ENCODE measurements around the gene CHAT. TPM values are rescaled to one million over a fixed set of nuclear protein-coding genes. Genes with fewer than 3 reads are reported as not detected.

Gene CHAT
- total RNA-seq, 3 donors from 2014 or later (not counting 1 experiment from before 2014, with no cell fraction given) = not detected

DNA sequence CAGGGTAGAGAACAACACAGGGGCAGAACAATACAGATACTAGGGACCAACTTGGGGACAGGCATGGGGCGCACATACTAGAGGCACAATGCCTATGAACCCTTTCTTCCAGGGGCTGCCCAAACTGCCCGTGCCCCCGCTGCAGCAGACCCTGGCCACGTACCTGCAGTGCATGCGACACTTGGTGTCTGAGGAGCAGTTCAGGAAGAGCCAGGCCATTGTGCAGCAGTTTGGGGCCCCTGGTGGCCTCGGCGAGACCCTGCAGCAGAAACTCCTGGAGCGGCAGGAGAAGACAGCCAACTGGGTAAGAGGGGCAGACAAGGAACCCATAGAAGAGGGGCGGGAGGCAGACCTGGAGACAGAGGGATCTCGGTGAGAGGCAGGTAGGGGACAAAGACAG is 5.8 kb downstream of the CHAT start:
- 62% methylated on average over 10 of the region's 10 CpGs for WGBS (ENCODE audit: insufficient coverage)
- no peak overlapping the region for H3K4me3 ChIP-seq (ENCODE audit: low read length)
- Mint-ChIP-seq H3K4me3 (no peak overlapping the region), H3K36me3 (no peaks in the 10 kb centered on the region), H3K9me3 (no peaks in the 10 kb centered on the region), H3K4me1 (no peaks in the 10 kb centered on the region), H3K27ac (no peak overlapping the region), H3K27me3 (ENCODE audit: low read depth in 2 of 2) (peaks cover 37 to 39% of the 10 kb centered on the region in 2 donors)
- ATAC-seq (no peak), DNase-seq (no peak)
- intact Hi-C loops (cut with micrococcal nuclease) = no loop called here
- no peak overlapping the region for H3K27ac ChIP-seq (ENCODE audit: low read length)
- H3K36me3 ChIP-seq (ENCODE audit: control insufficient read depth, insufficient read depth, low read length) = no peaks in the 10 kb centered on the region
- H3K4me1 ChIP-seq (ENCODE audit: control insufficient read depth, insufficient read depth, low read length) = peaks cover 1% of the 10 kb centered on the region
- TF ChIP-seq, protein P1, sequence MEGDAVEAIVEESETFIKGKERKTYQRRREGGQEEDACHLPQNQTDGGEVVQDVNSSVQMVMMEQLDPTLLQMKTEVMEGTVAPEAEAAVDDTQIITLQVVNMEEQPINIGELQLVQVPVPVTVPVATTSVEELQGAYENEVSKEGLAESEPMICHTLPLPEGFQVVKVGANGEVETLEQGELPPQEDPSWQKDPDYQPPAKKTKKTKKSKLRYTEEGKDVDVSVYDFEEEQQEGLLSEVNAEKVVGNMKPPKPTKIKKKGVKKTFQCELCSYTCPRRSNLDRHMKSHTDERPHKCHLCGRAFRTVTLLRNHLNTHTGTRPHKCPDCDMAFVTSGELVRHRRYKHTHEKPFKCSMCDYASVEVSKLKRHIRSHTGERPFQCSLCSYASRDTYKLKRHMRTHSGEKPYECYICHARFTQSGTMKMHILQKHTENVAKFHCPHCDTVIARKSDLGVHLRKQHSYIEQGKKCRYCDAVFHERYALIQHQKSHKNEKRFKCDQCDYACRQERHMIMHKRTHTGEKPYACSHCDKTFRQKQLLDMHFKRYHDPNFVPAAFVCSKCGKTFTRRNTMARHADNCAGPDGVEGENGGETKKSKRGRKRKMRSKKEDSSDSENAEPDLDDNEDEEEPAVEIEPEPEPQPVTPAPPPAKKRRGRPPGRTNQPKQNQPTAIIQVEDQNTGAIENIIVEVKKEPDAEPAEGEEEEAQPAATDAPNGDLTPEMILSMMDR (IDR thresholded peaks at IDR 0.05) = no peak
- H3K27me3 ChIP-seq (ENCODE audit: control insufficient read depth, insufficient read depth, low read length) = peaks cover 15% of the 10 kb centered on the region
- H3K9me3 ChIP-seq (ENCODE audit: control insufficient read depth, insufficient read depth, low read length) = no peaks in the 10 kb centered on the region

DNA sequence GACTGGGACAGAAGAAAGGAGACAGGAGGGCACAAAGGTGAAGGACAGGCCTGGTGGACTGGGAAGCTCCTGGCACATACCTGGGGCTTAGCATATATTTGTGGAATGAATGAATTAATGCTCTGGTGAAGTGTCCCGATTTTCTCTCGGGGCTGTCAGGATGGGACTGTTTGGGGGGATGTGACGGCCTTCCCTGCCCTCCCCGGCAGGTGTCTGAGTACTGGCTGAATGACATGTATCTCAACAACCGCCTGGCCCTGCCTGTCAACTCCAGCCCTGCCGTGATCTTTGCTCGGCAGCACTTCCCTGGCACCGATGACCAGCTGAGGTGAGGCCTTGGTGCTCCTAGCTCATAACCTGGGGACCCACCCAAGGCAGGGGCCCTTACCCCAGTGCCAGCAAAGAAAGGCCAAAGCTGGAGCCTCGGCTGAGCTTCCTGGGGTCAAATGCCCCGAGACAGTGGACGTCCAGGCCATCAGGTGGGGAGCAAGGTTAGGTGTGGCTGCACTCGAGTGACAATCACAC is 6.5 kb downstream of the CHAT start:
- TF ChIP-seq, protein P1 (IDR thresholded peaks at IDR 0.05) = no peak
- peaks cover 10% of the 10 kb centered on the region for H3K27me3 ChIP-seq (ENCODE audit: control insufficient read depth, insufficient read depth, low read length)
- no peak overlapping the region for H3K4me3 ChIP-seq (ENCODE audit: low read length)
- H3K36me3 ChIP-seq (ENCODE audit: control insufficient read depth, insufficient read depth, low read length) = no peaks in the 10 kb centered on the region
- 87% methylated on average over 12 of the region's 12 CpGs for WGBS (ENCODE audit: insufficient coverage)
- ATAC-seq (no peak), DNase-seq (no peak)
- H3K36me3 Mint-ChIP-seq = no peaks in the 10 kb centered on the region
- no peaks in the 10 kb centered on the region for H3K4me1 ChIP-seq (ENCODE audit: control insufficient read depth, insufficient read depth, low read length)
- H3K4me3 Mint-ChIP-seq = no peak overlapping the region
- no peaks in the 10 kb centered on the region for H3K9me3 Mint-ChIP-seq
- H3K27ac Mint-ChIP-seq = no peak overlapping the region
- H3K27ac ChIP-seq (ENCODE audit: low read length) = no peak overlapping the region
- H3K27me3 Mint-ChIP-seq (ENCODE audit: low read depth in 2 of 2) = peaks cover 34 to 36% of the 10 kb centered on the region in 2 donors
- H3K9me3 ChIP-seq (ENCODE audit: control insufficient read depth, insufficient read depth, low read length) = no peaks in the 10 kb centered on the region
- intact Hi-C loops (cut with micrococcal nuclease) = no loop called here
- no peaks in the 10 kb centered on the region for H3K4me1 Mint-ChIP-seq

DNA sequence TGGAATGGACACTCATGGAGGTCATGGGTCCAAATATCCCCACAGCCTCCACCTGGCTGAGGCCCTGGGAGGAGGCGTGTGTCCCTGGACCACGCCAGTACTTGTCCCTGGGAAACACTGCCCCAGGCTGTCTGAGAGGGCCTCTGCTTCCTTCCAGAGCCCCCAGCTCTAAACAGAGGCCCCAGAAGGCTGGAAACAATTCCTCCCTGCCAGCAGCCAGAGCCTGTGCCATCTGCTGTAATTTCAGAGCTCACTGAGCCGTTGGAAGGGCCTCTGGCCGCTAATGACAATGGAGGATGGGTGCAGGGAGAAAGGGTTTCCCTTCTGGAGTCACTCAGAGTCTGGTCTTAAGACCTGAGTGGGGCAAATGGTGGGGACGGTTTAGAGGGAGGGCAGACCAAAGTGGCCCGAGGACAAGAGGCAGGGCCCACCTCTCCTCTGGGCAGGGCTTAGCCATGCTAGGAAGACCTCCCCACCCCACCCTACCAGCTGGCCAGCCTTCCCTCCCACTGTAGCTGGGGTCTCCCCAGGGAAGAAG is 7.1 kb downstream of the CHAT start:
- intact Hi-C loops (cut with micrococcal nuclease) = no loop called here
- no peaks in the 10 kb centered on the region for H3K4me1 ChIP-seq (ENCODE audit: control insufficient read depth, insufficient read depth, low read length)
- TF ChIP-seq, protein P1 (IDR thresholded peaks at IDR 0.05) = no peak
- no peaks in the 10 kb centered on the region for H3K36me3 Mint-ChIP-seq
- peaks cover 6% of the 10 kb centered on the region for H3K27me3 ChIP-seq (ENCODE audit: control insufficient read depth, insufficient read depth, low read length)
- no peak overlapping the region for H3K27ac Mint-ChIP-seq
- no peaks in the 10 kb centered on the region for H3K36me3 ChIP-seq (ENCODE audit: control insufficient read depth, insufficient read depth, low read length)
- H3K4me1 Mint-ChIP-seq = no peaks in the 10 kb centered on the region
- no peaks in the 10 kb centered on the region for H3K9me3 ChIP-seq (ENCODE audit: control insufficient read depth, insufficient read depth, low read length)
- no peak overlapping the region for H3K4me3 Mint-ChIP-seq
- WGBS (ENCODE audit: insufficient coverage) = 52% methylated on average over 6 of the region's 6 CpGs
- no peak overlapping the region for H3K27ac ChIP-seq (ENCODE audit: low read length)
- DNase-seq = no peak
- H3K4me3 ChIP-seq (ENCODE audit: low read length) = no peak overlapping the region
- H3K9me3 Mint-ChIP-seq = no peaks in the 10 kb centered on the region
- H3K27me3 Mint-ChIP-seq (ENCODE audit: low read depth in 2 of 2) = peaks cover 29 to 31% of the 10 kb centered on the region in 2 donors
- no peak for ATAC-seq

DNA sequence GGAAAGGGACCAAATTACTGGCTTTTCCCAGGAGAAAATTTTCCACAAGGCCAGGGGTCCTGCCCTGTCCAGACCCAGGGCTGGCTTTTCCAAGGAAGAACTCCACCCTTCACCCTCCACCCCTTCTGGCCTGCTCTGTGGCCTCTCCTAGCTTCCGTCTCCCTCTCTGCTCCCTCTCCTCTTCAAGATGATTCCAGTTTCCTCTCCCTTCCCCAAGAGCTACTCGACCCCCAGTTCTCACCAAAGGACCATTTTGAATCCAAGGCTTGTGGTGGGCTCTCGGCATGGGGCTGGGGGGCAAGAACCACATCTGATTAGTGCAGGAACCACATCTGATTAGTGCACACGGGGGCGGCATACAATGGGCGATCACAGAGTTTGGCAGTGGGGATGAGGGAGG is 7.7 kb downstream of the CHAT start:
- H3K4me3 Mint-ChIP-seq = no peak overlapping the region
- H3K9me3 ChIP-seq (ENCODE audit: control insufficient read depth, insufficient read depth, low read length) = no peaks in the 10 kb centered on the region

More for the DNA sequence above, 7.7 kb downstream of the CHAT start:
- Histone ChIP-seq H3K4me3 (ENCODE audit: low read length) (no peak overlapping the region), H3K27me3 (ENCODE audit: control insufficient read depth, insufficient read depth, low read length) (peaks cover 2% of the 10 kb centered on the region), H3K4me1 (ENCODE audit: control insufficient read depth, insufficient read depth, low read length) (no peaks in the 10 kb centered on the region), H3K27ac (ENCODE audit: low read length) (no peak overlapping the region), H3K36me3 (ENCODE audit: control insufficient read depth, insufficient read depth, low read length) (no peaks in the 10 kb centered on the region)
- TF ChIP-seq, protein P1 (IDR thresholded peaks at IDR 0.05) = no peak
- DNase-seq = no peak
- Mint-ChIP-seq H3K27me3 (ENCODE audit: low read depth in 2 of 2) (peaks cover 27 to 28% of the 10 kb centered on the region in 2 donors), H3K27ac (no peak overlapping the region), H3K36me3 (no peaks in the 10 kb centered on the region), H3K9me3 (no peaks in the 10 kb centered on the region), H3K4me1 (no peaks in the 10 kb centered on the region)
- intact Hi-C loops (cut with micrococcal nuclease) = no loop called here
- ATAC-seq = no peak
- 62% methylated on average over 6 of the region's 6 CpGs for WGBS (ENCODE audit: insufficient coverage)
